Vagina (tissue), 2 donors: ENCODE measurements around the gene RTP4.

Experiments
- CTCF ChIP-seq, 3 experiments: fragments of 450-650 bp in 2 of 3; fragments of 200-600 bp in 1 of 3; sonication (generic) in 1 of 3; IDR thresholded peaks; one replicate each; pipeline ENCODE4 v1.5.1; 2017 to 2019; ENCODE audit warnings: antibody characterized with exemption in 3 of 3, mild to moderate bottlenecking in 2 of 3, moderate library complexity in 2 of 3
- POLR2A ChIP-seq, 2 donors: fragments of 450-650 bp; IDR thresholded peaks; one replicate each; pipeline ENCODE4 v1.6.1; 2017; ENCODE audit warnings: antibody characterized with exemption in 2 of 2, mild to moderate bottlenecking in 2 of 2, moderate library complexity in 2 of 2
- POLR2AphosphoS5 ChIP-seq, 2 donors: sonication (generic); formaldehyde crosslinking; IDR thresholded peaks; one replicate each; pipeline ENCODE4 v1.9.0; 2017; ENCODE audit warnings: antibody characterized with exemption in 2 of 2, mild to moderate bottlenecking in 2 of 2, low read depth in 1 of 2; ENCODE audit not compliant: insufficient read depth in 1 of 2

DNA sequence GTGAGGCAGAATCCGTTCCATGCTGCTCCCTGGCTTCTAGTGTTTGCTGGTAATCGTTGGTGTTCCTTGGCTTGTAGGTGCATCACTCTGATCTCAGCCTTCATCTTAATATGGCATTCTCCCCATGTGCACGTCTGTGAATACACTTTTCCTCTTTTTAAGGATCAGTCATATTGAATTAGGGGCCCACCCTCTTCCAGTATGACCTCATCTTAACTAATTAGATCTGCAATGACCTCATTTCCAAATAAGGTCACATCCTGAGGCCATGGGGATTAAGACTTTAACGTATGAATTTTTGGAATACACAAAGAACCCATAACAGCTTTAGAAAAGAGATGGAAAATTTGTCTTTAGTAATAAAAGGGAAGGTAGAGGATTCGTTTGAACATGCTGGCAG is 42.6 kb upstream of the RTP4 start:
- TF ChIP-seq CTCF (IDR thresholded peaks at IDR 0.05) (no peak), POLR2A (IDR thresholded peaks at IDR 0.05) (no peak), POLR2AphosphoS5 (IDR thresholded peaks at IDR 0.05; ENCODE audit: insufficient read depth in 1 of 2, low read depth in 1 of 2) (no peak)
